Retinal pigment epithelial cell (primary cell): ENCODE measurements around the gene FZD7.

Experiments used
- DNase-seq: peaks from one replicate; pipeline ENCODE4 v3.0.0-alpha.2; 2010; ENCODE audit warnings: low read depth
- H3K4me3 ChIP-seq: 2 replicates; pipeline ENCODE4 v1.5.1; 2011; ENCODE audit warnings: mild to moderate bottlenecking, low read length, control low read depth, moderate library complexity
- CTCF ChIP-seq: conservative IDR thresholded peaks from 2 replicates; pipeline ENCODE4 v1.5.1; 2011; ENCODE audit warnings: low read depth, low read length, control low read depth, inconsistent platforms

FZD7 gene

GRCh38 chr2:202065876-202066275, 32.2 kb downstream of the FZD7 start:
- TF ChIP-seq CTCF = no peak
- no peak overlapping the region for H3K4me3 ChIP-seq
- no peak for DNase-seq

GRCh38 chr2:202066875-202067274, 33.2 kb downstream of the FZD7 start:
- H3K4me3 ChIP-seq = no peak overlapping the region
- TF ChIP-seq CTCF = no peak
- DNase-seq = no peak

GRCh38 chr2:202067589-202067988, 33.9 kb downstream of the FZD7 start:
- H3K4me3 ChIP-seq = no peak overlapping the region
- no peak for TF ChIP-seq CTCF
- DNase-seq = no peak

GRCh38 chr2:202069170-202070067, 35.8 kb downstream of the FZD7 start:
- H3K4me3 ChIP-seq = no peak overlapping the region
- TF ChIP-seq CTCF = no peak
- no peak for DNase-seq

- no peak overlapping the region for H3K4me3 ChIP-seq
- DNase-seq = no peak
Measured at GRCh38 chr2:202071107-202071506, 37.5 kb downstream of the FZD7 start.

GRCh38 chr2:202072226-202072625, 38.6 kb downstream of the FZD7 start:
- peak; percentile 53 for TF ChIP-seq CTCF

More at GRCh38 chr2:202071107-202071506, 37.5 kb downstream of the FZD7 start:
- TF ChIP-seq CTCF = no peak

More at GRCh38 chr2:202072226-202072625, 38.6 kb downstream of the FZD7 start:
- no peak for DNase-seq
- H3K4me3 ChIP-seq = no peak overlapping the region
